ENCODE results near the gene CPHXL.

CPHXL gene

GRCh38 chr16:75701361-75701760, 24.9 kb downstream of the CPHXL start, which contains the start of gene DUXB:
DUXB (minus strand) TSS chr16:75701461; CDS start chr16:75701418, 43 bp downstream.
- DNase-seq (ENCODE audit: low read depth): no peak

DNA sequence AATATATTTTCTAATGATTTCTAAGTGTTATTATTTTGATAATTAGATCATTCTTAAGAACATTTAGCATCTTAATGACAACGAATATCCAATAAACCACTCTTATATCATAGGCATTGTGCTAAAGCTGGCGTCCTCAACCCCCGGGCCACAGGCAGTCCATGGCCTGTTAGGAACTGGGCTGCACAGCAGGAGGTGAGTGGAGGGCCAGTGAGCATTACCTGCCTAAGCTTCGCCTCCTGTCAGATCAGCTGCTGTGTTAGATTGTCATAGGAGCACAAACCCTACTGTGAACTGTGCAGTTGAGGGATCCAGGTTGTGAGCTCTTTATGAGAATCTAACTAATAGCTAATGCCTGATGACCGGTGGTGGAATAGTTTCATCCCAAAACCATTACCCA, 28.7 kb downstream of the CPHXL start:
- no peak for DNase-seq (ENCODE audit: low read depth)

DNA sequence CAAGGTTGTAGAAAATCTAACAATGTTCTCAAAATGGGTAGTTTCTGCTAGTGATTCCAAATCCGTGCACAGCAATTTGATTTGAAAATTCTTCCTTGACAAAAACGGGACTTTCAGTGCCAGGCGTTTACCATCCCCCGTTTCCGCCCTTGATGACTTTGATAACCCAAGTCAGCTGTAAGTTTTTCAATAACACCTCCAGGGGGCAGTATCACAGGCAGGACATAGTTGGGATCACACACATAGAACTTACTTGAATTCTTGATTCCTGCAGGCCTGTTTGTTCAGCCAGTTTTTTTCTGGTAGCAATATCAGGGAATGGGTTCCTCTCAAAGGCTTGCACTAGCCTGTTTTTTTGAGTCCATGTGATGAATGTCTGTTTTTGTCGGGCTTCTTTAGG, 30.6 kb downstream of the CPHXL start:
- no peak for DNase-seq (ENCODE audit: low read depth)

DNA sequence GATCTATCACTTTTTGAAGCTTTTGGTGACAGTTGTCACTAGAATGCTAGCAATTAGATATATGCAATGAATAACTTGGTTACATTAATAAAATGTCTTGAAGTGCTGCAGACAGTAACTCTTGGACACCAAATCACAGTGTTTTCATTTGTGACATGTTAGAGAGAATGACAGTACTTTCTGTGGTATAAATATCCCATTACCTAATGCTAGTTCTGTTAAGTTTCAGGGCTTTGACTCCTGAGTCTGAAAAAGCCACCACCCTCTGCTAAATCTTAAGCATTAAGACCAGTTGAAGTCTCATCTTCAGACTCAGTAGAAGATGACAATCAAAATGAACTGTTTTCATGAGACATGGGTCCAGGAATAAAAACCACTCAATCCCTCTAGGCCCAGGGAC, 38.9 kb downstream of the CPHXL start:
- no peak for DNase-seq (ENCODE audit: low read depth)

DNA sequence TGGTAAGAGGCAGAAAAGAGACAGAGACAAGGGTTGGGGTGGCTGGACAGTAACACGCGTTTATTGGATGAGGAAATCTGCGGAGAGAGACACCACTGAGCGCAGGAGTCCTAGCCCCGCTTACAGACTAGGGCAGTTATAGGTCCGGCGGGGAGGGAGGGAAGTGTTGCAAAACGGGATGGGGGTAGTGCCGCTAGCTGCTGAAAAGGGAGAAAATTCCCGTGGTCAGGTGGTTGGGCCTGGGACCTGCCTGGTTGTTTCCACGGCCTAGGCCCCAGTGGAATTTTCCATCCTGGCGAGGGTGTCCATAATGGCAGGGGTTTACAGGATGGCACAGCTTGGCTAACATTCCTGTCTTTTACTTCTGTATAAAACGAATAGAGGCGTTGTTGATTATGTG, 44.0 kb downstream of the CPHXL start:
- no peak for DNase-seq (ENCODE audit: low read depth)

DNA sequence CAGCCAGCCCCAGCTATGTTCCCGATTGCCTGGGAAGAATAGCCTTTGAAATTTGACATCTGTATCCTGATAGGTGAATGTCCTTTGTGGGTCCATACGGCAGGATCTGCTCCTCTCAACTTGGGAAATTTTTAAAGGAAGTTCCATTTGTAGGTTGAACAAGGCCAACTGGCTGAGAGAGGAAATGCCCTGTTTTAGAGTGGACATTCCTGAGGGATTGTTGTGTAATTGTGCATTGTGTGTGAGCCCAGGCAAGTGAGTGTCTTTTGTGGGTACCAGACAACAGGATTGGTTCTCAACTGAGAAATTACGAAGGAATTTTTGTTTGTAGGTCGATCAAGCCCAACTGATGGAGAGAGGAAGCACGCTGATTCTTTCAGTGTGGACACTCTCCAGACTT, 46.9 kb downstream of the CPHXL start:
- no peak for DNase-seq (ENCODE audit: low read depth)

- no peak for DNase-seq (ENCODE audit: low read depth)
Observed at GRCh38 chr16:75676909-75677308, 49.4 kb downstream of the CPHXL start, which contains the start of gene CPHXL2. CPHXL2 (minus strand) TSS chr16:75677009; CDS start chr16:75676999, 10 bp downstream.

DNA sequence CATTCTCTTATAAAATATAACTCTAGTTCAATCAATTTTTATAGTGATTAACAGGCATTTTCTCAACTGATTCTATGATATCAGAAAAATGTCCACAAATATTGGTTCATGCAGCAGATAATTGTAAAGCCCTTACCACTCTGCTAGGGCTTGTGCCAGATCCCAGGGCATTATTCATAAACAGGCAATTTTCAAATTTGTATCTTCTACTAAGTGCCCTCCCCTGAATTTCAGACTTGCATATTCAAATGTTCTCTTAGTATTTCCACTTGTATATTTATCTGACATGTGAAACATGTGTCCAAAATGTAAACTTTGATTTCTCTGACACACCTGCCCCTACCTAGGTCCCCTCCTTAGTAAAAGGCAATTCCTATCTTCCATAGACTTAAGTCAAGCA, 58.8 kb downstream of the CPHXL start:
- DNase-seq (ENCODE audit: low read depth): no peak
